Adrenal gland (tissue), 12 donors: ENCODE measurements around the gene SCT. TPM values are rescaled to one million over a fixed set of nuclear protein-coding genes. Genes with fewer than 3 reads are reported as not detected.

Experiments used
- DNase-seq, 7 donors: peaks; one replicate each; pipeline ENCODE4 v3.0.0-alpha.2; 2019 to 2020
- H3K27ac ChIP-seq, 5 donors: fragments of 200-600 bp; sonication (generic) in 4 of 5; 1 replicate in 3 of 5; 2 replicates in 2 of 5; pipeline versions ENCODE4 v1.5.1 to v1.8.0; 2016 to 2020; ENCODE audit warnings: mild to moderate bottlenecking in 1 of 5
- H3K27me3 ChIP-seq: fragments of 200-600 bp; 2 replicates; pipeline ENCODE4 v1.8.0; 2021
- H3K36me3 ChIP-seq, 2 donors: fragments of 200-600 bp; replicated peaks in 1 of 2; 1 replicate in 1 of 2; 2 replicates in 1 of 2; pipeline versions ENCODE4 v1.5.1 to v1.8.0; 2018 to 2022
- H3K4me1 ChIP-seq, 2 donors: fragments of 200-600 bp; replicated peaks in 1 of 2; 1 replicate in 1 of 2; 2 replicates in 1 of 2; pipeline versions ENCODE4 v1.5.1 to v1.8.0; 2018 to 2021
- H3K4me3 ChIP-seq, 4 donors: fragments of 200-600 bp; sonication (generic) in 3 of 4; one replicate each; pipeline ENCODE4 v1.5.1; 2016 to 2018
- H3K9me3 ChIP-seq, 3 donors: fragments of 200-600 bp; sonication (generic) in 1 of 3; replicated peaks in 1 of 3; 1 replicate in 2 of 3; 2 replicates in 1 of 3; pipeline versions ENCODE4 v1.5.1 to v1.8.0; 2016 to 2021
- POLR2A ChIP-seq, 2 donors: fragments of 450-650 bp; IDR thresholded peaks; one replicate each; pipeline ENCODE4 v1.6.1; 2017; ENCODE audit warnings: antibody characterized with exemption in 2 of 2, mild to moderate bottlenecking in 2 of 2, moderate library complexity in 1 of 2
- WGBS, 4 donors: extraction: QIAGEN DNeasy Blood & Tissue Kit in 2 of 4; methylation state at CpG; one replicate each; pipeline versions ENCODE4 v1.1.5 to v1.1.7; 2013 to 2017; 5-methylcytosine and 5-hydroxymethylcytosine counted together
- intact Hi-C, 2 donors: fragments of 100-400 bp; cut with DNase I; formaldehyde crosslinking; loops; one replicate each; pipeline versions ENCODE4 v1.14.1 to v1.15.0; 2022 to 2023
- polyA plus RNA-seq, 3 donors: library from polyadenylated mRNA; stranded (reverse); fragments of 200-250 nt in 2 of 3; fragments of 350-450 nt in 1 of 3; fragmentation: Illumina TruSeq in 1 of 3; extraction: RNeasy Lipid Tissue Mini Kit (QIAGEN cat#74804) in 1 of 3; gene quantifications; one replicate each; pipeline ENCODE4 v1.2.3, GENCODE V29; 2013 to 2014
- total RNA-seq, 9 donors: library from RNA; depleted of rRNA in 4 of 9; stranded (reverse); fragments of >200 nt in 4 of 9; fragments of 120-200 nt in 1 of 9; fragmentation: NEBNext Ultra II Directional in 1 of 9; extraction: Animal tissue kit (Norgen Biotek cat#: 25700) in 1 of 9; gene quantifications; one replicate each; pipeline versions ENCODE4 v1.1.0 to v1.2.4, GENCODE V29; 2013 to 2023
- TF ChIP-seq, protein P1 (sequence below), 6 experiments: fragments of 450-650 bp in 4 of 6; fragments of 200-600 bp in 2 of 6; sonication (generic) in 1 of 6; IDR thresholded peaks; 1 replicate in 5 of 6; 2 replicates in 1 of 6; pipeline versions ENCODE4 v1.5.1 to v1.8.0; 2016 to 2021; ENCODE audit warnings: antibody characterized with exemption in 6 of 6, mild to moderate bottlenecking in 2 of 6, moderate library complexity in 1 of 6
- donor health status: healthy with polysubstance abuse.
- donor health status: Bipolar disorder and iron deficiency.
- donor health status: DM: yes; HTN: yes; CAD: no.
- donor health status: DM: no; HTN: no; CAD: no.
- donor health status: DM: no; HTN: no; CAD: no.
- donor health status: DM: yes; HTN: yes; CAD: no.

The SCT gene
- total and polyA plus RNA-seq, 12 donors: 0.61 to 0.67 TPM; not detected in 10

DNA sequence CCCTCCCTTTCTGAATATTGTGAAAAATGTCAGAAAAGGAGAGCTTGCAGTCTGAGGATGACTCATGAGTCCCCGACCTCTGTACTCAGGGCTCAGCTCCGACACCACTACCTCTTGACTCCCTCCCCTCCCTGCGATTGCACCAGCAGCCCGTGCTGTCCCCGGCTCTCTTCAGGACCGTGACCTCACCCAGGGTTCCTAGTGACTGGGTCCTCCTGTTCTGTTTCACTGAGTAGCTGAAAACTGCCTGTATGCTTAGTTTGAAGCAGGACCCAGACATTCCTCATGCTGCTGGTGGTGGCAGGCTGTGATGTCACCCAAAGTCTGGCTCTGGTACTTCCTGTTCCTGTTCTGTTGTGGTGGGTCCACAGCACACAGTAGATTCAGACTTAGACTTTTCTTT is 39.0 kb downstream of the SCT start:
- Histone ChIP-seq H3K9me3 (no peaks in the 10 kb centered on the region), H3K4me1 (peaks cover 12 to 17% of the 10 kb centered on the region in 2 donors), H3K27me3 (no peaks in the 10 kb centered on the region), H3K4me3 (no peak overlapping the region), H3K36me3 (peaks cover 0 to 78% of the 10 kb centered on the region in 2 donors), H3K27ac (peak overlapping the region; percentile 67 to 90 (median 81))
- WGBS, 4 donors: 18 to 27% (median 21%) methylated on average over 6 of the region's 6 CpGs
- DNase-seq: peak; percentile 85 to 98 (median 97)
- TF ChIP-seq POLR2A (IDR thresholded peaks at IDR 0.05): peak in 1 of 2 donors; percentile 40
- TF ChIP-seq, protein P1, sequence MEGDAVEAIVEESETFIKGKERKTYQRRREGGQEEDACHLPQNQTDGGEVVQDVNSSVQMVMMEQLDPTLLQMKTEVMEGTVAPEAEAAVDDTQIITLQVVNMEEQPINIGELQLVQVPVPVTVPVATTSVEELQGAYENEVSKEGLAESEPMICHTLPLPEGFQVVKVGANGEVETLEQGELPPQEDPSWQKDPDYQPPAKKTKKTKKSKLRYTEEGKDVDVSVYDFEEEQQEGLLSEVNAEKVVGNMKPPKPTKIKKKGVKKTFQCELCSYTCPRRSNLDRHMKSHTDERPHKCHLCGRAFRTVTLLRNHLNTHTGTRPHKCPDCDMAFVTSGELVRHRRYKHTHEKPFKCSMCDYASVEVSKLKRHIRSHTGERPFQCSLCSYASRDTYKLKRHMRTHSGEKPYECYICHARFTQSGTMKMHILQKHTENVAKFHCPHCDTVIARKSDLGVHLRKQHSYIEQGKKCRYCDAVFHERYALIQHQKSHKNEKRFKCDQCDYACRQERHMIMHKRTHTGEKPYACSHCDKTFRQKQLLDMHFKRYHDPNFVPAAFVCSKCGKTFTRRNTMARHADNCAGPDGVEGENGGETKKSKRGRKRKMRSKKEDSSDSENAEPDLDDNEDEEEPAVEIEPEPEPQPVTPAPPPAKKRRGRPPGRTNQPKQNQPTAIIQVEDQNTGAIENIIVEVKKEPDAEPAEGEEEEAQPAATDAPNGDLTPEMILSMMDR (IDR thresholded peaks at IDR 0.05): no peak
- intact Hi-C loops: no loop called here

DNA sequence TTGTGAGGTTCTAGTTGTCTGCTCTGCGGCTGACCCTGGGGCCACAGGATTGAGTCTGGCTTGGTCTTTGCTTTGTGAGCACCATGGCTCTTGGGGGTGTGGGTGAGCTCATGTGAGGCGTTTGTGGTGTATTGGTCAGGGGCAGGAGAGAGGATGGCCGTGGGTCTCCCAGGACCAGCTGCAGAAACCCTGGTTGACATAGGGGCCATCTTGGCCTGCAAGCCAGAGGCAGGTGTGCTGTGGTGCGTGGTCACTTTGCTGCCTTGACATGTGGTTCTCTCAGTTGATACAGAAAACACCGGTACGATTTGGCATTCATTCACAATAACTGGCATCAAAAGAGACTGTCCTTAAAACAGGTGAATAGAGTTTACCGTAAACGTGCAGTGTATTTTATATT is 39.4 kb downstream of the SCT start:
- intact Hi-C loops: no loop called here
- no peak for TF ChIP-seq POLR2A (IDR thresholded peaks at IDR 0.05)
- TF ChIP-seq, protein P1 (IDR thresholded peaks at IDR 0.05): no peak
- peaks cover 0 to 78% of the 10 kb centered on the region in 2 donors for H3K36me3 ChIP-seq
- peak overlapping the region; percentile 60 to 90 (median 67) for H3K27ac ChIP-seq
- H3K27me3 ChIP-seq: no peaks in the 10 kb centered on the region
- DNase-seq: no peak
- peaks cover 12 to 17% of the 10 kb centered on the region in 2 donors for H3K4me1 ChIP-seq
- no peaks in the 10 kb centered on the region for H3K9me3 ChIP-seq
- WGBS, 4 donors: 53 to 56% (median 56%) methylated on average over 8 of the region's 8 CpGs
- H3K4me3 ChIP-seq: no peak overlapping the region

DNA sequence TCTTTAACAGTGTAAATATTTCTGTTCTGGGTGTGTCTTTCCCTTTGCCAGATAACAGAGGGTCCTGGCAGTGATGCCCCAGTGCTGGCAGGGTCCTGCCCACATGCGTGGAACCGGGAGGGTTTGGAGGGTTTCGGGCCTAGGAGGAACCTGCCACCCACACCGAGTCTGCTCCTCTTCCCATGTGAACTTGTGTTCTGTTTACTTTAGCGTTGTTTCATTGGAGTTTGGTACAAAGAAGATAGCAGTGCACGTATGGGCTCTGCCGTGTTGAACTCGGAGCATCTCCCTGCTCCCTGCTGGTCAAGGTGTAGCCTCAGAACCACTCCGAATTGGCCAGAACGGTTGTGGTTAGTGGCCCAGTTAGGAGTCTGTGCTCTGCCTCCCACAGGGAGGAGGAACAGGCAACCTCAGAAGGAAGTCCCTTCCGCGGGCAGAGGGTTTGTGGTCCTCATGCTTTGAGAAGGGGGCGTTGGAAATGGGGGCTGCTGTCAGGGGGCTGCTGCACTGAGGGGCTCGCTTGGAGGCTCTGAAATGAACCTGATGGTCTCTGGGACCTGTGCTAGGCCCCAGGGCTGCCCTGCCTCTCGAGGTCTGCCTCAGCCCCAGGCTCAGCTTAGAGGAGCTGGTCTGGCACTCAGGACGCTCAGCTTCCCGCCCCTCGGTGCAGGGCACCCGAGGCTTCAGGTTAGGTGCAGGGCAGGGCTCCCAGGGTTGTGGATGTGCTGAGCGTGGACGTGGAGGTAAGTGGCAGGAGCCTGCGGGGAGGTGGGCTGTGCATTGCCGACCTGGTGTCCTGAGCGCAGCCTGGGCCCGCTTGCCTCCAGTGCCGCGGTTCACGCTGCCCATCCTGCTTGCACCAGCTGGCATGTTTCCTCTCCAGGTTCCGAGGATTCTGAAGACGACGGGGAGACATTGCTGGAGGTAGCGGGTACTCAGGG is 40.3 kb downstream of the SCT start:
- no peak for DNase-seq
- H3K4me1 ChIP-seq: peaks cover 12 to 17% of the 10 kb centered on the region in 2 donors
- peak overlapping the region in 2 of 5 donors; percentile 81 to 90 for H3K27ac ChIP-seq
- TF ChIP-seq, protein P1 (IDR thresholded peaks at IDR 0.05): no peak
- no peak for TF ChIP-seq POLR2A (IDR thresholded peaks at IDR 0.05)
- no peak overlapping the region for H3K4me3 ChIP-seq
- WGBS, 4 donors: 90 to 92% (median 91%) methylated on average over 23 to 32 of the region's 32 CpGs
- intact Hi-C loops: no loop called here
- H3K27me3 ChIP-seq: no peaks in the 10 kb centered on the region
- peaks cover 0 to 79% of the 10 kb centered on the region in 2 donors for H3K36me3 ChIP-seq
- no peaks in the 10 kb centered on the region for H3K9me3 ChIP-seq

DNA sequence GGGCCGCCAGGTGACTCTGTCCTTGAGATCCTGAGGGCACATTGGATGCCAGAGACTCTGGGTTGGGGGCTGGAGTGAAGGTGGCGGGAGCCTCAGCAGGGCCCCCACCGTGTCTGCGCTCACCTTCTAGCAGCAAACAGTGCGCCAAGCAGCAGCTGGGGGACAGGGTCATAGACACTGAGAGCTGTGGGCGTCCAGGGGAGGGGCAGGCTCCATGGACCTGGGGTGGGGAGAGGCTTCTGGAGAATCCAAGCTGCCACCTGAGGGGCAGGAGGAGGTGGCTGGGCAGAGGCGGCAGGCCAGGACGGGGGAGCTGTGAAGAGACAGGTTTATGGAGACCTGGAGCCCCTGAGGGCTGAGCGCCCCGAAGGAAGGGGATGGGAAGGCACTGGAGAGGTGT is 42.7 kb downstream of the SCT start:
- Histone ChIP-seq H3K27ac (no peak overlapping the region), H3K36me3 (peaks cover 0 to 60% of the 10 kb centered on the region in 2 donors), H3K4me1 (peaks cover 26 to 39% of the 10 kb centered on the region in 2 donors), H3K27me3 (no peaks in the 10 kb centered on the region), H3K9me3 (no peaks in the 10 kb centered on the region), H3K4me3 (no peak overlapping the region)
- intact Hi-C loops: no loop called here
- TF ChIP-seq, protein P1 (IDR thresholded peaks at IDR 0.05): no peak
- TF ChIP-seq POLR2A (IDR thresholded peaks at IDR 0.05): no peak
- WGBS, 4 donors: 91 to 93% (median 92%) methylated on average over 10 of the region's 10 CpGs
- no peak for DNase-seq
